Stimulated activated CD8-positive, alpha-beta memory T cell treated with anti-CD3 and anti-CD28 coated beads, Interleukin-15, amount 100 ng/mL, for 4 hours (primary cell): Measurements from ENCODE around the gene UBE2M.

ENCODE experiments used
- DNase-seq, 2 donors: peaks; one replicate each; pipeline ENCODE4 v3.0.0-alpha.2; 2020; ENCODE audit warnings: low read depth in 2 of 2

UBE2M gene

DNA sequence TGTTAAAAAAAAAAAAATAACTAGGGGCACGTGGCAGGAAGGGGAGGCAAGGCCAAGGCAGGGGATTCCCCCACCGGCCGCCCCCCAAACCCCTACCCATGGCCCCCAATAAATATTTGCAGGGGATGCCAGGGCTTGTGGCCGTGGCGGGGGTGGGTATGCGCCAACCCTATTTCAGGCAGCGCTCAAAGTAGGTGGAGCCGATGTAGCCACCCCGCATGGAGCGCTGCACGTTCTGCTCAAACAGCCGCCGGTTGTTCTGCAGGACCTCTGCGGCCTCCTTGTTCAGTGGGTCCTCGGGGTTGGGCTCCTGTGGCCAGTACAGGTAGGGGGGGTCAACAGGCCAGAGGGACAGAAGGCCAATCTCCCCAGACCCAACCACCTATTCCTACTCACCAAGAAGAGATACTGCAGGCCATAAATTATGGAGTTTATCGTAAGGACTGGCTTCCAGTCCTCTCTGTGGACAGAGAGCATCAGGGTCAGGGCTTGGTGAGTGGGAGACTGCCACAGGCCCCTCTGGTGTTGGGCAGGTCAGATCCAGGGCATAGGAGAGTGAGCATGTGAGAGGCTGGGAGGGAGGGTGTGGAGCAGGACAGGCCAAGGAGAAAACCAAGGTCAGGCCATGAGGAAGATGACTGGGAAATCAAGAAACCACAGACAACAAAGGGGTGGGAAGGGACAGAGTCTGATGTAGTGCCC is 2.3 kb downstream of the UBE2M start:
- DNase-seq = no peak

DNA sequence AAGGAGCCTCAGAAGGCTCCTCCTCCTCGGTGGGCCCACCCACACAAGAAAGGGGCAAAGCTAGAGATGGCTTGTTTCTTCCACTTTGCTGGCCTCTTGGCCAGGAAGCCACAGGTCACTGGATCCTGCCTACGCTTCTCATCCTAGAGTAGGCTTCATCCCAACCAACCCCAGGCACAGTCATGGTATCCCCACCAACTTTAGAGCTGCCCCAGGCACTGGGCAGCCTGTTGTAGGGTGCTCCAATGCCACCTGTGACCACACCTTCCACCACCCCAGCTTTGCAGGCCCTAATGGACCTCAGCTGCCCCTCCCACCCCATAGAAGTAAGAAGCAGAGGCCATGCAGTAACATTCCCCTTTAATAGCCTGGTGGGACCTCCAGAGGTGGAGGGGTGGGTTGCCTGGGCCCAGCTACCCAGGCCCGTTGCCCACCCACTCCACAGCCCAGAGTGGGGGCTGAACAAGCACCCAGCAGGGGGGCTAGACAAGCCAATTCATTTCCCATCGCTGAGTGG is 3.0 kb downstream of the UBE2M start:
- no peak for DNase-seq

DNA sequence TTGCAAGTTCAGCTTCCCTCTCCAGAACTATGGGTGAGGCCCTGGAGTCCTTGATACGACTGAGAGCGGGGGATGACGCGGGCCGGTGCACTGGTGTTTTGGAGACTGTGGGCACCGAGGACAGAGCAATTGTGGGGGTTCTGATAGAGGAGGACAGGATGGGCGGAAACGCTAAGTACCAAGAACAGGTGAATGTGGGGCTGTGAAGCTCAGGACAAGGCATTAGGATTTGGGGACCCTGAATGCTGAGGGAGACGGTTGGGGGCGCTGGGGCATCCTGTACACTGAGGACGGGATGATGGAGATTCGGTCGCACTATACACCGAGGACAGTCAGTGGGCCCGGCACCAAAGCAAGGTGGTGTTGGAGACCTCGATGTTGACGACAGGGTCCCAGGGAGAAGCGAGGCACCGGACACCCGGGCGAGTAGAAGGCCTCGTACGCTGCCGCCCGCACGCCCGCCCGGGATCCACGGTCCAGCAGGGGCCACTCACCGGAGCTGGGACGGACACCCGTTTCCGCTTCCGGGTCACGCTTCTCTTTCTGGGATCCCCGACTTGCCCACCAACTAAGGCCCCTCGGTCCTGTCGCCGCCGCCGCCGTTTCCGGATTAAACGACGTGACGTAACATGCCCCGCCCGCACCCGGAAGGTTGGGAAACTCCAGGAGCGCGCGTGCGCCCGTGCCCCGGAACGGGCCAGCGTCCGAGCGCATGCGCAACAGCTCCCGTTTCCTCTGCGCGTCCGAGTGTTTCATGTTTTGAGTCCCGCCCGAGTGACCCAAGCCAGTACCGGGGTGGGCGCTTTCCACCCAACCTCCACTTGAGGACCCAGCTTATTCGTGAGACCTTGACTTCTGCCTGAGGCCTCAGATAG is 3.7 kb downstream of the UBE2M start, which contains the start of gene CHMP2A:
TSS of gene CHMP2A (minus strand) at position 612 of the 875 bp plus-strand sequence. CDS start 893 bp downstream, outside the sequence.
- peak; percentile 96 for DNase-seq

DNA sequence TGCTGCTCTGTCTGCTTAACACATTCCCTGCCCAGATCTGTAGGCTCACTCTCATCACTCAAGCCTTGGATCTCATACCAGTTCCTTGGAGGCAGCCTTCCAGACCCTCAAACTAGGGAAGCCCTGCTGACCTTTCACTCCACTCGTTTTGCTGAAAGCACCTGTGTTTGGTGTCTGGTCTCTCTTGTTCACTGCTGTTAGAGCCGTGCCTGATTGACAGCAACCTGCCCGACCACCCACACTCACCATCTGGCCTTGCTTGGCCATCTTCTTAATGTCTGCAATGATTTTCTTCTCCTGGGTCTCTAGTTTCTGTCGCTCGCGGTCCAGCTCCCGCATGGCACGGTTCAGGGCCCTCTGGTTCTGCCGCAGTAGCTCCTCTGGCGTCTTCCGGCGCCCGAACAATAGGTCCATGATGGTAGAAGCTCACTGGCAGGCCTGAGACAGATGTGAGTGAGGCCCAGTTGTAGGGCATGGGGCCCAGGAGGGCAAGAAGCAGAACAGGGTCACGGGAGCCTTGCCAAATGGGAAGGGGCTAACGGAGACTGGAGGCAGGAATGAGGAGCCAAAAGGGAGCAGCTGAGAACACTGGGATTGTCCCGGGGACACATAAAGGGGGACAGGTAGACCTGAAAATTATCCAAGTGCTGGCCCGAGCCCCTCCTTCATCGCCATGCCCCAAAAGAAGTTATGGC is 4.5 kb downstream of the UBE2M start:
- no peak for DNase-seq

DNA sequence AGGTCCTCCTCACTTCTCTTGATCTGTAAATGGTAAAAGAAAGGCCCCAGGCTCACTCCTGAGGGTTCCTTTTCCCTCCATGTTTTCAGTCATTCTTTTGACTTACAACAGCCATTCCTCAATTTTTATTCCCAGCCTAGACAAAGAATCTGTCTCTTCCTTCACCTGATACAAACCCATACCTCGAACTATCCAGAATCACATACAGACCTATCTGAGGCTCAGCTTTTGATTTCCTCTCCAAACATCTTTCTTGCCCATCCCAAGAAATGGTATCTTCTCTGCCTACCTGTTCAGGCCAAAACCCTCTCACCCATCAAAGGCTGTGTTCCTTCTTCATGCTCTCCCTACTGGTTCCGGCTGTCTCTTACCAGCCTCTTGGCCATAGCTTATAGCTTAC is 5.8 kb downstream of the UBE2M start:
- DNase-seq = no peak

DNA sequence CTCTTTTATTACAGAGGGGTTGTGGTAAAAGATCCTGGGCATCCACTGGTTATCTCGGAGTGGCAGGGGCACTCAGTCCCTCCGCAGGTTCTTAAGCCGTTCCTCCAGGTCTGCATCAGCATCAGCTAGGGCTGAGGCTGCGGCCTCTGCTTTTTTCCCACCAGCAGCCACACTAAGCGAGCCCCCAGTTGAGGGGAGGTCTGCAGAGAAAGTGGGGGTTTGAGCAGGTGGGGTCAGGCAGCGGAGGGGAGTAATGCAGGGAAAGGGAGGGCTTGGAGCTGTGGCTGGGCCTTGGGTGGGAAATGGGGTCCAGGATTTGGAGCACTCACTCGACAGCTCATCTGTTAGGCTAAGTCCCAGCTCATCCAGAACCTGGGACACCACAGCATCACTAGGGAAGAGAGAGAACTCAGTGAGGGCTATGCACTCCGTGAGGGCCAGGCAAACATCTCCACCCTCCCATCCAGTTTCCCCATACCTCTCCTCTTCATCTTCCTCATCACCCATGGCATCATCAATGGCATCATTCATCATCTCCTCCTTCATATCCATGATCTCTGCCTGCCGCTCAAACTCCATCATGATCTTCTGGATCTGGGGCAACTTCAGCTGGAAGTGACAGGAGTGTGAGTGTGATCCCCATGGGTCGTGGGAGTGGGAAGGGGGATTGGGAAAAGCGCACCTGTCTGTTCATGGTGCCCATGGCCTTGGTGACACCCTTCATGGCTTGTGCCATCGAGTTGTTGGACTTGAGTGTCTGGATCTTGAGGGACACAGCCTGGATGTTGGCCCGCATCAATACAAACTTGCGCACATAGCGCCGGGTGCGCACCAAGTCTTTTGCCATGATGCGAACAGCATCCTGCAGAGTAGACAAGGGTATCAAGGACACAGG is 6.6 kb downstream of the UBE2M start:
- DNase-seq = no peak

DNA sequence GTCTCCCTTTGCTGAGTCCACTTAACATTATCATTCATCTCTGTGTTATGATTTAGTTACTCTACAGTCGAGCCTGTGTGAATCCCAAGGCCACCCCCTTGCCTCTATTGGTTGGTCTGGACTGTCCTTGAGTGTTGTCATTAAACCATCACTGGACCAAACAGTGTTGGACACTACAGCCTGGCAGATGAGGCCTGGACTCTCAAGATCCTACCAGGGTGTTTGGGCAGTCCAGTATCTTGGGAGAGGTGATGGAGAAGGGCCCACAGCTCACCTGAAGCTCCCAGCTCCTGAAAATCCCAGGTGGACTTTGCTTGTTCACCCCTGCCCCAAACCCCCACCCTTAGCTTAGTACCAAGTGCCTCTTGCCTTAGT is 7.3 kb downstream of the UBE2M start:
- DNase-seq = no peak

DNA sequence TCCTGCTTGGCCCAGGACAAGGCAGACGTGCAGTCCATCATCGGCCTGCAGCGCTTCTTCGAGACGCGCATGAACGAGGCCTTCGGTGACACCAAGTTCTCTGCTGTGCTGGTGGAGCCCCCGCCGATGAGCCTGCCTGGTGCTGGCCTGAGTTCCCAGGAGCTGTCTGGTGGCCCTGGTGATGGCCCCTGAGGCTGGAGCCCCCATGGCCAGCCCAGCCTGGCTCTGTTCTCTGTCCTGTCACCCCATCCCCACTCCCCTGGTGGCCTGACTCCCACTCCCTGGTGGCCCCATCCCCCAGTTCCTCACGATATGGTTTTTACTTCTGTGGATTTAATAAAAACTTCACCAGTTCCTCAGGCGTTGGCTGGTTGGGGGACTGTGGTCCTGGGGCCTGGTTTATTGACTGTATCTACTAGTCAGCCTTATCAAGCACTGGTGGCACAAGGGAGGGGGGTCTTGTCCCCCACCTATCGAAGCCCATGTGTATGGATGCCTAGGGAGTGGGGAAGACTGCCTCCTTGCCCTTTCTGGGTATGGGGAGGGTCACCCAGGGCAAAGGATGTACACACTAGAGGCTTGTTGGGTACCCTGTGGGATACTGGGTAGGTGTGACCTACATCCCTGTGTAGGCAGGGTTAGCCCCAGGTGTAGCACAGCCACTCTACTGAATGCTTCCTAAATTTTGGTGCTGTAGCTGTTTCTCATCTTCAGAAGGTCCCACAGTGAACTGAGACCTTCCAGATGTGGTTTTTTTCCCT is 7.9 kb downstream of the UBE2M start:
- DNase-seq = no peak

DNA sequence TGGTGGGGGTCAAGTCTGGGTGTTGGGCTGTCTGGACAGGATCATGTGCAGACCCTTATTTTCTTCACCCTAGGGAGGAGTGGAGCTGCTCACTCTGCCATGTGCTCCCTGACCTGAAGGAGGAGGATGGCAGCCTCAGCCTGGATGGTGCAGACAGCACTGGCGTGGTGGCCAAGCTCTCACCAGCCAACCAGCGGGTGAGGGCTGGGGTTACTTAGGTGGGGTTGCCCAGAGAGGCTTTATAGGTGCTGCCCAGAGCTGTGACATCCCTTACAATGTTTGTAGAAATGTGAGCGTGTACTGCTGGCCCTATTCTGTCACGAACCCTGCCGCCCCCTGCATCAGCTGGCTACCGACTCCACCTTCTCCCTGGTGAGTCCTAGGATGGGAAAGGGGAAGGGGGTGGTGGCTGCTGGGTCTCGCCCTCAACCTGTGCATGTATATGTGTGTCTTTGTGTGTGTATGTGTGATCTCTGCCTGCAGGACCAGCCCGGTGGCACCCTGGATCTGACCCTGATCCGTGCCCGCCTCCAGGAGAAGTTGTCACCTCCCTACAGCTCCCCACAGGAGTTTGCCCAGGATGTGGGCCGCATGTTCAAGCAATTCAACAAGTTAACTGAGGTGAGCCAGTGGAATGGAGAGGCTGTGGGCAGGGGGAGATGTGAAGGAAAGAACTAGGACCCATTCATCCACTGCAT is 8.6 kb downstream of the UBE2M start:
- no peak for DNase-seq

DNA sequence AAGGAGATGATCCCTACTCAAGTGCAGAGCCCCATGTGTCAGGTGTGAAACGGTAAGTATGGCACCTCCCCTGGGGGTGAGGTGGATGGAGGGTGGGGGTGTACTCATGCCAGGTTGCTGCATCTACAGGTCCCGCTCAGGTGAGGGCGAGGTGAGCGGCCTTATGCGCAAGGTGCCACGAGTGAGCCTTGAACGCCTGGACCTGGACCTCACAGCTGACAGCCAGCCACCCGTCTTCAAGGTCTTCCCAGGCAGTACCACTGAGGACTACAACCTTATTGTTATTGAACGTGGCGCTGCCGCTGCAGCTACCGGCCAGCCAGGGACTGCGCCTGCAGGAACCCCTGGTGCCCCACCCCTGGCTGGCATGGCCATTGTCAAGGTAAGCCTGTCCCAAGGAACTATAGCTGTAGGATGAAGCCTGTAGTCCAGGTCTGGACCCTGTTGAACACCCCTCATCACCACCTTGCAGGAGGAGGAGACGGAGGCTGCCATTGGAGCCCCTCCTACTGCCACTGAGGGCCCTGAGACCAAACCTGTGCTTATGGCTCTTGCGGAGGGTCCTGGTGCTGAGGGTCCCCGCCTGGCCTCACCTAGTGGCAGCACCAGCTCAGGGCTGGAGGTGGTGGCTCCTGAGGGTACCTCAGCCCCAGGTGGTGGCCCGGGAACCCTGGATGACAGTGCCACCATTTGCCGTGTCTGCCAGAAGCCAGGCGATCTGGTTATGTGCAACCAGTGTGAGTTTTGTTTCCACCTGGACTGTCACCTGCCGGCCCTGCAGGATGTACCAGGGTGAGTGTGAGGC is 9.3 kb downstream of the UBE2M start:
- DNase-seq = no peak

DNA sequence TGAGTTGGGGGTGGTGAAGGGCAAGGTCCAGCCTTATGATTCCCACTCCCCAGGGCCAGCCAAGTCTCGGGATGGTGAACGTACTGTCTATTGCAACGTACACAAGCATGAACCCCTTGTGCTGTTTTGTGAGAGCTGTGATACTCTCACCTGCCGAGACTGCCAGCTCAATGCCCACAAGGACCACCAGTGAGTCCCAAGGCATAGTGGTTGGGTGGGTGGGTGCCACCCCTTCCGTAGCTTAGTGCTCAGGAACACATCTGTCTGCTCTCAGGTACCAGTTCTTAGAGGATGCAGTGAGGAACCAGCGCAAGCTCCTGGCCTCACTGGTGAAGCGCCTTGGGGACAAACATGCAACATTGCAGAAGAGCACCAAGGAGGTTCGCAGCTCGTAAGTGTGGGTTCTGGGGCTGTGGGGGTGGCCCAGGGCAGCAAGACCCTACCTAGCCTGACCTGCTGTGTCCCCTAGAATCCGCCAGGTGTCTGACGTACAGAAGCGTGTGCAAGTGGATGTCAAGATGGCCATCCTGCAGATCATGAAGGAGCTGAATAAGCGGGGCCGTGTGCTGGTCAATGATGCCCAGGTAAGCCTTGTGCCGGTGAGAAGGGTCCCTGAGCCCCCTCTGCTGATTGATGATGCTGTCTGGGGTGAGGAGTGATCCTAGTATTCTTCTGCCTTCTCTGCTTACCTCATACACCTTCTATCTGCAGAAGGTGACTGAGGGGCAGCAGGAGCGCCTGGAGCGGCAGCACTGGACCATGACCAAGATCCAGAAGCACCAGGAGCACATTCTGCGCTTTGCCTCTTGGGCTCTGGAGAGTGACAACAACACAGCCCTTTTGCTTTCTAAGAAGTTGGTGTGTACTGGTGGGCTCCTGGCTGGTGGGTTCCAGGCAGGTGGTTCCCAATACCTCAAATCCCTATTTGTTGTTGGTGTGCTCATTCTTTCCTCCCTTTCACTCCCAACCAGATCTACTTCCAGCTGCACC is 10.8 kb downstream of the UBE2M start:
- DNase-seq = no peak

DNA sequence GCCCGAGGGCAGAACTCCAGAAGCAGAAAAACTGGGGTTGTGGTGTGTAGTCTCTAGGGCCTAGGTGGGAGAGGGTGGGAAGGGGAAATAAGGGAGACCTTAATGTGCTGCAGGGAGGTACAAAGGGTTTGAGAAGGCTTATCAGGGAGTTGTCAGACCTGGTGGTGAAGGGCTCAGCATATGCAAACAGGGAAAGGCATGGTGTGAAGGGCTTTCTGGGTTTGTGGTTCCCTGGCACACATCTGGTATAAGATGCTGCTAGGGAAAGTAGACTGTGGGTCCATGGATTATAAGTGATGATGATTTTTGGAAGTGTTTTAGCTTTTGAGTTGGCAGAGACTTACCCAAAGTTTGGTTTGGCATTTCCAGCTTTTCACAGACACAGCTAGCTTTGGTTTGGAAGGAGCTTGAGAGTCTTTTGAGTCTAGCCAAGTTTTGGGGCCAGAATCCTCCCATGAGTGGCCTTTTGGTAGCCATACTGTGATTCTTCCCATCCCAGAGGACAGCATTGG is 12.3 kb downstream of the UBE2M start:
- no peak for DNase-seq

DNA sequence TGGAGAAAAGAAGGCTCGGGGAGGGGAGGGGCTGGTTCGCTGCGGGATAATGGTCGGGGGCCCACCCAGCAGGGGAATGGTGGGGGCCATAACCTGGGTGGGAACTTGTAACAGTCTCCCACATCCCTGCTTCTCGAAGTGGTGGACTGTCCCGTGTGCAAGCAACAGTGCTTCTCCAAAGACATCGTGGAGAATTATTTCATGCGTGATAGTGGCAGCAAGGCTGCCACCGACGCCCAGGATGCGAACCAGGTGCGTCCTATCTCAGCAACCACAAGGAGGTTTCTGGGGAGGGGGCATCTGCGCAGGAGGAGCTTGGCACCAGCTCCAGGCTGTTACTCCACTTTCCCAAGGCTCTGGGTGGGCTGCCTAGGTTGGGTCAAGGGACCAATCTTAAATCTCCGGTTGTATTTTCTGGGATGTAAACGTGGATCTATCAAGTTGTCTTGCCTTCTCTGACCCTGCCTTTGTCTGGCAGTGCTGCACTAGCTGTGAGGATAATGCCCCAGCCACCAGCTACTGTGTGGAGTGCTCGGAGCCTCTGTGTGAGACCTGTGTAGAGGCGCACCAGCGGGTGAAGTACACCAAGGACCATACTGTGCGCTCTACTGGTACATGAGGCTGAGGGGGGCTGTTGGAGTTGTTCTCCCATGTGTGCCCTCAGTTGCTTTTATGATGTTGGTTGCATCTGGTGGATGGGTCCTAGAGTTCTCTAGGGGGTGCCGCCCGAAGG is 13.0 kb downstream of the UBE2M start:
- DNase-seq = no peak

DNA sequence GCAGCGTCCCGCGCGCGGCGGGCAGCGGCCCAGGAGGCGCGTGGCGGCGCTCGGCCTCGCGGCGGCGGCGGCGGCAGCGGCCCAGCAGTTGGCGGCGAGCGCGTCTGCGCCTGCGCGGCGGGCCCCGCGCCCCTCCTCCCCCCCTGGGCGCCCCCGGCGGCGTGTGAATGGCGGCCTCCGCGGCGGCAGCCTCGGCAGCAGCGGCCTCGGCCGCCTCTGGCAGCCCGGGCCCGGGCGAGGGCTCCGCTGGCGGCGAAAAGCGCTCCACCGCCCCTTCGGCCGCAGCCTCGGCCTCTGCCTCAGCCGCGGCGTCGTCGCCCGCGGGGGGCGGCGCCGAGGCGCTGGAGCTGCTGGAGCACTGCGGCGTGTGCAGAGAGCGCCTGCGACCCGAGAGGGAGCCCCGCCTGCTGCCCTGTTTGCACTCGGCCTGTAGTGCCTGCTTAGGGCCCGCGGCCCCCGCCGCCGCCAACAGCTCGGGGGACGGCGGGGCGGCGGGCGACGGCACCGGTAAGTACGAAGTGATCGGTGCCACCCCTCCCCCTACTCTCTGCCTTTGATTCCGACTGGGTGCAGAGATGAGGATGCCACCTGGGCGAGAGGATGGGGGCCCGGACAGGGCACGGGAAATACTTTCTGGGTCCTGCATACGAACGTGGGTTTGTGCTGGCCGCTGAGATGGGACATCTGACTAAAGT is 13.7 kb downstream of the UBE2M start:
- DNase-seq = no peak

DNA sequence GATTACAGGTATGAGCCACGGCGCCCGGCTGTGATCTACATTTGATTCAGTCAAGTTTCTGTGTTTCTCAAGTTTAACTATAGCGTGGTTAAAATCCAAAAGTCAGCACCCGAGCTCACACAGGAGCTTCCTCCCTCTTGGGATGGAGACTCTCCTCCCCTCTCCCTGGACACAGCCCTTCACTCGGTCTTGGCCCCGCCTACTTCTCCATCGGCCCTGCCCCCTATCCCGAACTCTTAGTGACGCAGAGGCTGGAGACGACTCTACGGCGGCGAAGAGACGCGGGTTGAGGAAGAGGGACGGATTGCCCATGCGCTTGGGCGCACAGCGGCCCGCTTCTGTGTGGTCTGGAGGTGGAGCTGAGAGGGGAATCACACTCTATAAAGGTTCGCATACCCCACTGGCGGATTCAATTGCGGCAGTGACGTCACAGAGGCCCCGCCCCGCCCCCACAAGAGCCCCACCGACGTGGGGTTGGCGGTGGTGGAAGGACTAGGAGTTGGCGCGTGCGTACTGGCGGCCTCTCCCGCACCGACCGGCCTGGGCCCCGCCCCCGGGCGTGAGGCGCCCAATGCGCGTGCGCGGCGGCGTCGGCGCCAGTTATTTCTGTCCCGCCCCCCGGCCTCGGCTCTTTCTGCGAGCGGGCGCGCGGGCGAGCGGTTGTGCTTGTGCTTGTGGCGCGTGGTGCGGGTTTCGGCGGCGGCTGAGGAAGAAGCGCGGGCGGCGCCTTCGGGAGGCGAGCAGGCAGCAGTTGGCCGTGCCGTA is 14.4 kb downstream of the UBE2M start, which contains the start of gene TRIM28:
TSS of gene TRIM28 (plus strand) at position 239 of the 765 bp plus-strand sequence. CDS start 694 bp downstream, outside the sequence.
- DNase-seq = peak; percentile 100
